GM12878 (cell line): ENCODE results near the gene EPHB1. TPM values are rescaled to one million over a fixed set of nuclear protein-coding genes. Genes with fewer than 3 reads are reported as not detected.

Source experiments
- ATAC-seq: fragments of 200-7000 bp; cut with Tn5 transposase; 3 replicates; pipeline ENCODE4 v1.9.1; 2020; ENCODE audit warnings: mild to moderate bottlenecking, moderate library complexity
- BruUV-seq: library from RNA; stranded (reverse); fragments of 400-500 nt; replicated peaks from 2 replicates; lab custom pipeline; 2021; lab: Mats Ljungman, UMichigan
- CTCF ChIA-PET: fragments of 300-600 bp; sonication (Branson Sonifier 250); formaldehyde crosslinking; extraction: SDS; loops from one replicate; lab custom pipeline; 2021; ENCODE audit warnings: inconsistent platforms; lab: Yijun Ruan, JAX
- POLR2A ChIA-PET: fragments of 350-600 bp; formaldehyde crosslinking; extraction: SDS; loops from one replicate; lab custom pipeline; 2021; ENCODE audit warnings: inconsistent platforms; lab: Charles Lee
- RAD21 ChIA-PET: fragments of 300-600 bp; sonication (Branson Sonifier 250); formaldehyde crosslinking; loops from one replicate; lab custom pipeline; 2023; ENCODE audit warnings: antibody characterized with exemption; ENCODE audit not compliant: unreplicated experiment; lab: Charles Lee
- SMC1A ChIA-PET: fragments of 300-600 bp; sonication (Branson Sonifier 250); formaldehyde crosslinking; loops from one replicate; lab custom pipeline; 2023; ENCODE audit not compliant: unreplicated experiment, uncharacterized antibody; lab: Charles Lee
- DNase-seq: peaks from one replicate; pipeline ENCODE4 v3.0.0-alpha.2; 2011; ENCODE audit warnings: low read depth, low spot score
- FAIRE-seq: peaks from 3 replicates; lab custom pipeline; 2011; peaks lifted over from hg19 to GRCh38; lab: Jason Lieb, UNC
- H2AFZ ChIP-seq: 2 replicates; pipeline ENCODE4 v1.6.0; 2011; ENCODE audit warnings: low read depth, low read length, control low read depth; ENCODE audit not compliant: control insufficient read depth
- H3K27ac ChIP-seq: 2 replicates; pipeline ENCODE4 v1.5.1; 2011; ENCODE audit warnings: control low read depth; ENCODE audit not compliant: control insufficient read depth, insufficient read depth
- H3K27me3 ChIP-seq, 2 experiments: replicated peaks in 1 of 2; 2 replicates each; pipeline versions ENCODE4 v1.6.0 to v1.6.1; 2011; ENCODE audit warnings: low read length in 1 of 2; ENCODE audit not compliant: control insufficient read depth in 2 of 2, insufficient read depth in 2 of 2
- H3K36me3 ChIP-seq, 2 experiments: 2 replicates each; pipeline ENCODE4 v1.5.1; 2011; ENCODE audit warnings: low read length in 1 of 2; ENCODE audit not compliant: control insufficient read depth in 2 of 2, insufficient read depth in 2 of 2
- H3K4me1 ChIP-seq: 2 replicates; pipeline ENCODE4 v1.6.1; 2011; ENCODE audit warnings: mild to moderate bottlenecking, low read length, moderate library complexity, mixed read lengths; ENCODE audit not compliant: control insufficient read depth, insufficient read depth
- H3K4me2 ChIP-seq: 2 replicates; pipeline ENCODE4 v1.6.0; 2011; ENCODE audit warnings: control low read depth; ENCODE audit not compliant: control insufficient read depth, insufficient read depth
- H3K4me3 ChIP-seq: fragments of 200-600 bp; sonication (generic); 2 replicates; pipeline ENCODE4 v1.5.1; 2016
- H3K79me2 ChIP-seq: 2 replicates; pipeline ENCODE4 v1.6.0; 2011; ENCODE audit warnings: low read length; ENCODE audit not compliant: control insufficient read depth, insufficient read depth
- H3K9ac ChIP-seq: 2 replicates; pipeline ENCODE4 v1.8.0; 2011; ENCODE audit warnings: low read length, control low read depth, mixed read lengths; ENCODE audit not compliant: control insufficient read depth, insufficient read depth
- H3K9me3 ChIP-seq: replicated peaks from 3 replicates; pipeline ENCODE4 v1.5.1; 2011; ENCODE audit warnings: mild to moderate bottlenecking, low read length; ENCODE audit not compliant: control insufficient read depth, insufficient read depth
- H4K20me1 ChIP-seq: 2 replicates; pipeline ENCODE4 v1.6.0; 2011; ENCODE audit not compliant: control insufficient read depth, insufficient read depth
- CBX5 ChIP-seq: sonication (generic); IDR thresholded peaks from 2 replicates; pipeline ENCODE4 v1.6.1; 2016; ENCODE audit warnings: low read depth, moderate library complexity, mild to moderate bottlenecking, inconsistent platforms
- E2F8 ChIP-seq: fragments of 450-650 bp; IDR thresholded peaks from 2 replicates; pipeline ENCODE4 v1.6.1; 2018; ENCODE audit warnings: mild to moderate bottlenecking, low read depth, moderate library complexity; ENCODE audit not compliant: partially characterized antibody
- GABPA ChIP-seq: IDR thresholded peaks from 2 replicates; pipeline ENCODE4 v1.6.1; 2014; ENCODE audit warnings: antibody characterized with exemption, low read depth, mild to moderate bottlenecking, inconsistent platforms
- HDAC2 ChIP-seq: fragments of 200-600 bp; sonication (generic); IDR thresholded peaks from 2 replicates; pipeline ENCODE4 v1.6.1; 2017
- IKZF1 ChIP-seq: fragments of 450-650 bp; conservative IDR thresholded peaks from 2 replicates; pipeline ENCODE4 v1.6.1; 2017; ENCODE audit warnings: antibody characterized with exemption, mild to moderate bottlenecking
- MAX ChIP-seq: IDR thresholded peaks from 2 replicates; pipeline ENCODE4 v1.6.1; 2012; ENCODE audit warnings: low read depth, low read length, improper control_type of control experiment
- POLR2AphosphoS2 ChIP-seq: IDR thresholded peaks from 2 replicates; pipeline ENCODE4 v1.6.1; 2011; ENCODE audit warnings: low read depth, mild to moderate bottlenecking, low read length, improper control_type of control experiment, moderate library complexity
- SMARCA5 ChIP-seq: fragments of 450-650 bp; IDR thresholded peaks from 2 replicates; pipeline ENCODE4 v1.6.1; 2017; ENCODE audit warnings: mild to moderate bottlenecking
- TCF3 ChIP-seq: IDR thresholded peaks from 2 replicates; pipeline ENCODE4 v1.6.1; 2012; ENCODE audit warnings: low read depth, mild to moderate bottlenecking, low read length, borderline replicate concordance; ENCODE audit not compliant: insufficient read depth
- WGBS: methylation state at CpG from one replicate; pipeline ENCODE4 v1.1.6; 2016; ENCODE audit warnings: low lambda C conversion rate; ENCODE audit not compliant: insufficient replicate concordance, insufficient coverage; ENCODE audit errors: missing lambda C conversion rate; 5-methylcytosine and 5-hydroxymethylcytosine counted together
- in situ Hi-C: fragments of 300-500 bp; cut with MboI; formaldehyde crosslinking; loops from 9 replicates; pipeline ENCODE4 v1.14.3; 2018; ENCODE audit warnings: mixed read lengths
- intact Hi-C: fragments of 100-400 bp; cut with micrococcal nuclease; formaldehyde crosslinking; loops from one replicate; pipeline ENCODE4 v1.14.2; 2022; ENCODE audit not compliant: unreplicated experiment
- polyA plus RNA-seq, 11 experiments: library from polyadenylated mRNA; depleted of rRNA in 4 of 11; unstranded in 6 of 11; stranded (reverse) in 5 of 11; fragments of >200 nt; fragmentation: Nextera tagmentation in 4 of 11; fragmentation: Illumina TruSeq in 1 of 11; extraction: Ambion mirVana in 4 of 11; extraction: Trizol in 1 of 11; gene quantifications; 1 replicate in 1 of 11; 2 replicates in 10 of 11; pipeline versions ENCODE4 v1.2.1 to v1.2.3, GENCODE V29; 2011 to 2016; ENCODE audit warnings: inconsistent platforms in 2 of 11, missing spikeins in 2 of 11, low read depth in 1 of 11
- total RNA-seq, 4 experiments: library from RNA; depleted of rRNA in 3 of 4; stranded (reverse); fragments of >200 nt in 3 of 4; fragmentation: Illumina TruSeq in 1 of 4; extraction: Trizol in 1 of 4; gene quantifications; 2 replicates each; pipeline versions ENCODE4 v1.2.1 to v1.2.3, GENCODE V29; 2013 to 2021

Gene EPHB1
- total and polyA plus RNA-seq, 10 of the 15 experiments (the other 5 are each of a cell fraction or from before 2014, with no cell fraction given), result 0.33 to 23.8 (median 1.2) TPM

DNA sequence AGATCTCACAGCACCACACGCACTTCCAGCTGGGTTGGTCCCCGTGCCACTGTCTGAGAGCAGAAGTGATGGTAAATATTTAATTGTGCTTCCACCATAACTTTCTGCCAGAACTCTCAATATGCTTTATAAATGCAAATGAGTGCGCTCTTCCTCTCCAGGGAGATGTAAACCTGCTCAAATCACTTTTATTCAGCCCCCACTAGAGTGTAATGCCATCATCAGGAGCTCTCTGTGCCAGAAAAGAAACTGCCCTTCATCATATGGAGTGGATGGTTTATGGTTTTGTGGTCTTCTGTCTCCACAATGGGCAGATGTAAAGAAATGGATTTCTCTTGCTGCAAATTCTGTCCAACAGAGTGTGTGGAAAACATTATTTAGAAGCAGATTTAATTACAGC lies 127.0 kb downstream of the EPHB1 start:
- ChIA-PET SMC1A (no interaction called here), POLR2A (no interaction called here), CTCF (interaction anchor here (1.7 kb wide), 1 partner anchor 17 kb away, joined by 4 read pairs; no protein-coding TSS in a partner anchor), RAD21 (interaction anchor here (1.4 kb wide), 1 partner anchor 13 kb away, joined by 6 read pairs; no protein-coding TSS in a partner anchor)
- intact Hi-C loops (no loop called here), in situ Hi-C loops (no loop called here)
- Histone ChIP-seq H3K9ac (no peak overlapping the region), H3K79me2 (peaks cover 8% of the 10 kb centered on the region), H3K27me3 (no peaks in the 10 kb centered on the region), H2AFZ (no peak overlapping the region), H4K20me1 (no peaks in the 10 kb centered on the region), H3K4me3 (no peak overlapping the region), H3K4me2 (no peak overlapping the region), H3K4me1 (peaks cover 20% of the 10 kb centered on the region), H3K36me3 (peaks cover 0 to 2% of the 10 kb centered on the region in 2 experiments; a peak in 3 of 4 replicates), H3K9me3 (peaks cover 6% of the 10 kb centered on the region; the same call in 2 of the 3 replicates), H3K27ac (no peak overlapping the region)
- ATAC-seq (no peak), FAIRE-seq (no peak), DNase-seq (no peak)
- no peak for TF ChIP-seq MAX
- no peak for TF ChIP-seq SMARCA5
- no peak for TF ChIP-seq HDAC2
- TF ChIP-seq CBX5, result no peak
- TF ChIP-seq IKZF1, result no peak
- no peak for TF ChIP-seq GABPA
- TF ChIP-seq TCF3, result no peak
- TF ChIP-seq POLR2AphosphoS2, result no peak
- no peak for TF ChIP-seq E2F8
- 14% methylated on average over 3 of the region's 3 CpGs for WGBS
- BruUV-seq, result no TSS peak
